Medulla oblongata (tissue), 1 donor: ENCODE measurements around the gene GSG1L.

Experiments
- DNase-seq: peaks from one replicate; pipeline ENCODE4 v3.0.0-alpha.2; 2015; ENCODE audit errors: extremely low spot score

Gene GSG1L

DNA sequence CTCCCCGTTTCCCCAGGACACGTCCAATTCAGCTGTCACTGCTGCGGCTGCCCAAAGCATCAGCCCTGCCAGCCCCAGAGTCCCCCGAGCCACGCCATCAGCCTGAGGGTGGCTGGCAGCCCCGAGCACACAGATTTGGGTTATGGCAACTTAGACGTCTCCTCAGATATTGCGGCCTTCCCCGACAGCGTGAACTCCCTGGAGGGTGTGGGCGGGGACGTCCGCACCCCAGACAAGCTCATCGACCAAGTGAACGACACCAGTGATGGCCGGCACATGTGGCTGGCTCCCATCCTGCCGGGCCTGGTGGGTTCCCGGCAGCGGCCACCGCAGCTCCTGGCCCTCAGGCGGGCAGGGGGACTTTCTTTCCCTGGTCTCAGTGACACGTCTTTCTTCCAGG lies 288.7 kb downstream of the GSG1L start:
- DNase-seq: no peak

DNA sequence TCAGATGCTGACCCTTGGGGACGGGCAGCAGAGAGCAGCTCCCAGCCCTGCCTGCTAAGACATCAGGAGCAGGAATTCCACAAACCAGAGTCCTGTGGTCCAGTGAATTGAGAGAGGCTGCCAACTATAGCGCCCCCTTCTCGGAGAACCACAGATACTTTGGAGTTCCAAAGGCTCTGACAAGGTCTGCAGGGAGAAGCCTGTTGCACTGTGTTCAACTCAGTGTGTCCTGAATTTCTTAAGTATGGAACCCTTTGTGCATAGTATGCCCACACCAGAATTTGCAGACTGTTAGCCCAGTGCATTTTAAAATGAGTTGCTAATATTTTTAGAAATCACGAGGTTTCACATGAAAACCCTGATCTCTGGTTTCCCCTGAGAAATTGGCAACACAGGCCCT lies 290.2 kb downstream of the GSG1L start:
- no peak for DNase-seq

DNA sequence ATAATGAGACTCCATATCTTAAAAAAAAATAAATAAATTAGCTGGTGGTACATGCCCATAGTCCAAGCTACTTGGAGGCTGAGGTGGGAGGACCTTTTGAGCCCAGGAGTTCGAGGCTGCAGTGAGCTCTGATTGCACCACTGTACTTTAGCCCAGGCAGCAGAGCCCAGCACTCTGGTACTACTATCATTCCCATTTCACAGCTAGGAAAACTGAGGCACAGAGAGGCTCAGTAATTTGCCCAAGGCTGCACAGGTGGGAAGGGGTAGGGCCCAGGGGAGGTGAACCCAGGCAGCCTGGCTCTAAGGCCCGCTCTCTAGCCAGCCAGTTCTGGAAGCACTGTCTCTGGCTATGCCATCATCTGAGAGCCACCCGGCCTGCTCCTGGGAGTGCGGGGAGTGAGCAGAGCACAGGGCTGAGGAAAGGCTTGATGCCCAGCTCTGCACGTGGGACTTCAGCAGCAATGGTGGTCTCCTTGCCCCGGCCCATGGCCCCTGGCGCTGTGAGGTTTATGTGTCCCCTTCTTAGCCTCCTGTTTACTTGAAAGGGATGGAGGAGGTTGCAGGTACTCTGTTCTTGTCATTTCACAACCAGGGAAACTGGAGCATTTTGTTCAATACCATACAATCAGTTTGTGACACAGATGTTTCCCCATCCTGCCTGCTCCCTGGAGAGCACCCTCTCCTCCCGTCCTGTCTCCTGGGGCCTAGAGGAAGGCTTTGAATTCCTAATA lies 291.3 kb downstream of the GSG1L start:
- no peak for DNase-seq

DNA sequence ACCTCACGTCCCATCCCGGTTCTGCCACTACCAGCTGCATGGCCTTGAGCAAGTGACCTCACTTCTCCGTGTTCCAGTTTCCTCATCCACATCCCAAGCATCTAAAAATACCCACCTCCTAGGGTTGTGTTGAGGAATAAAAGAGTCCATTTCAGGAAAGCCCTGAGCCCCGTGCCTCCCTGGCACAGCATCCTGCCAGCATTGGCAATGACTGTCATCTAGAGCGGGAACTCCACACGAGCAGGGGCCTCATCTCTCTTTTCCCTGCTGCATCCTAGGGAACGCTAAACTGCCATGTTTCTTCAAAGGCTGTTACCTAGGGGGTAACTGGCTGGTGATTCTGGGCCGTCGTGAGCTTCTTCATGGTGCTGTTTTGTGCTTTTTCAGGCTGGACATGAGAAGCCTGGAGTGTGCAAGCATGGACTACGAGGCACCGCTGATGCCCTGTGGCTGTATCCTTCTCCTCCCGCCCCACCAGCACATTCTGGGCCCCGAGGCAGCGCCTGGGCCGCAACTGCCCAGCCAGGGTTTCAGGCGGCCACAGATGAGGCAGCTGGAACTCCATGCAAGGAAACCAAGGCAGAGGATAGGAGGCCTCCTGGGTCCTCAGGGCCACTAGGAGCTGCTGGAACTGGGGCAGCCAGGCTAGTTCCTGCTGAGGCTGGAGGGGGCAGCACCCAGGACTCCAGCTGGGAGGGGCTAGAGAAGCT lies 292.2 kb downstream of the GSG1L start:
- no peak for DNase-seq

DNA sequence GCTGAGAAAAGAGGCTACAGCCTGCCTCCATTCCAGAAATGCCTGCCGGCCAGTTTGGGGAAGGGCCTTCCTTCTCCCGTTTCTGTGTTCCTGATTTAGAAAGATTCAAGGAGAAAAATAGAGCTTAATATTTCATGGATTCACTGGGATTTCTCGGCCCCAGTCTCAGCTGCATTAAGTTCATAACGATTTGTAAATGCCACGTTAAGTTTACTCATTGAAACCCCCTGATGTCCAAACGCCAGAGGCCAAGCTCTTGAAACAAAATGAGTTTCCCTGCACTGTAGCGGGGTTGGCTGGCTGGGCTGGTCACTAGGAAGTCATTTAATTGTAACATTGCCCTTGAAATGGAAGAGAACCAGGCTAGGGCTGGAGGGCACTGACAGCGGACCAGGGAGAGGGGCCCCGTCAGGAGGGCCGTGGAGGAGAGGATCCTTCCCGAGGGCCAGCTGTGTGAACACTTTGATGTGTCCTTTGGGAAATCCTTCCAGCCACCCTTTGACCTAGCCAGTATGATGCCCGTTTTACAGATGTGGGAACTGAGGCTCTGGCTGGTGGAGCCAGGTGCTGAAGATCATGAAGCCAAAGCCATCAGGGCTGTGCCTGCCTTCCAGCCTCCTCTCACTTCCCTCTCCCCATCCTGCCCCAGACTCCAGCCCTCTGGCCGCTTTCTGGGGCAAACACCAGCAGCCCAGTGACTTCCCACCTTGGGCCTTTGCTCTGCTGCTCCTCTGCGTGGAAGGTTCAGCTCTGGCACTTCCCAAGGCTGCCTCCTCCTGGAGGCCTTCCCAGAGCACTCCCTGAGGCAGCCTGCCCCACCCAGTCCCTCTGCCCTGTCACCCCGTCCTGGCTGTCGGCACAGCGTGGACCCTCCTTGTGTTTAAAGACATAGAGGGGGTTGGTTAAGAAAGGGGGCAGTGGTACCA lies 293.0 kb downstream of the GSG1L start:
- DNase-seq: no peak

DNA sequence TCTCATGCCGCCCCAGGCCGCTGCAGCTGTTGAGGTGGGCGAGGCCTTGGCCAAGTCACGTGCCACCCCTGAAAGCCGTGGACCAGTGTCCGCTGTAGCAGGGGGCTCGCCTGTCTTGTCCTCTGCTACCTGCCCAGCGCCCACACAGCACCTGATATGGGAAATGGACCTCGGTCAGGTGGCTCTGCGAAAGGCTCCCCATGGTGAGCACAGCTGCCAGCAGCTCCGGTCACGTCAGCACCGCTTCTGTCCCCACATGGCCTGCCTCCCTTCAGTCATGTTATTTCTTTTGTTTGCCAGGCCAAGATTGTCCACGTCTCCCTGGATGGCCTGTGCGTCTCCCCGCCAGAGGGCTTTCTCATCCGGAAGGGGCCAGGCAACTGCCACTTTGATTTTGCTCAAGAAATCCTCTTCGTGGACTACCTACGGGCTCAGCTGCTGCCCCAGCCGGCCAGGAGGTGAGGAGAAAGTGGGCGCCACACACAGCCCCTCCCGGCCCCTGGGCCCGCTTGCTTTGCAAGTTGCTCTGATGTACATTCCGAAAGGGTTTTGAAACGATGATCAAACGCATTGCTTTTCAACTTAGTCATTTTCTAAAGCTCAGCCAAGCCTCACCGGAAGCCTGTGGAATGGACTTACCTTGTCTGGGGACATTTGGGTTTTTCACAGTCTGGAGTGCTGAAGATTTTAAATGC lies 293.8 kb downstream of the GSG1L start:
- DNase-seq: no peak

DNA sequence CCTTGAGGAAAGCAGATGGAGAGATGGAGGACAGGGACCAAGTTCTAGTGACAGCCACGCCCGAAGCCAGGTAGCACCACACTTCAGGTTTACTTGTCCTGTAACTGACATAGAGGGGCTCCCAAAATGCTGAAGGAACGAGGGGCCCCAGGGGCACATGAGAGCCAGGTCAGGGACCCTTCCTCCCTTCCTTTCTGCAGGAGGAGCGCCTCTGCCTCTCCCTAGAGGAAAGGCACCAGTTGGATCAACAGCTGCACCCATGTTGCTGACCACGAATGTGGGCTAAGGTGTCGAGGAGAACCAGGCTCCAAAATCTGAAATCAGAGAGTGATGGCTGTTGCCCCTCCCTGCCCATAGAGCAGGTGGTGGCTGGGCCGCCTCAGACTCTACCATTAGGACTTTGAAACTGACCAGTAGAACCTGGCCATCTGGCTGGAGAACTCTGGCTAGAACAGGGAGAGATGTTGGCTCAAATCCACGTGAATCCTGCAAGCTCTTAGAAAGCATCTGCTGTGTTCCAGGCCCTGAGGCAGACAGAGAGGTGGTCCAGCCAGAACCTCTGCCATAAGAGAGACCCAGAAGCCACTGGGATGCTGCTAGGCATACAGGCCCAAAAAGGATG lies 294.8 kb downstream of the GSG1L start:
- DNase-seq: no peak

DNA sequence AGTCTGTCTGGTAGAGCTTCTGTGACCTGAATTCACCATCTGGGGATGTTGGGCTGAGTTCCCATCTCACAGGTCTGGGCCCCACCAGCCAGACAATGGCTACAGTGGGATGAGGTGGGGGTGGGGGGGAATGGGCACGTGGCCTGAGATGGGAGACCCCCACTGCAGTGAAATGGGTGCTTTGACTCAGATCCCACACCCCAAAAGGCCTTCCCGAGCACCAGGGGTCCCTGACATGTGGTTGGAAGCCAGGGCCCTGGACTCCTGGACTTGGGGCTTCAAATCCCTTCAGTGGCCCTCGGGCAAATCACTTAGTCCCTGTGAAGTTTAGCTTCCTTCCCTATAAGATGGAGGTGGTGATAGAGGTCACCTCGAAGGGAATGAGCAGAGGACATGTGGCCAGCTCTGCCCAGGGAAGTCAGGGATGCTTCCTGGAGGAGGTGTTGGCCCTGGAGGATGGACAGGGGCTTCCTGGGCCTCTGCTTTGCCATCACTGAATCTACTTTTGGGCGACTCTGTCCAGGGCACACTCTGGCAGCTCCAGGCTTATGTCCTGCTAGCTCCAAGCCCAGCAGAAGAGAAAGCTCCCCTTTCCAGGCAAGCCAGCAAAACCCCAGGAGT lies 295.4 kb downstream of the GSG1L start:
- DNase-seq: no peak

DNA sequence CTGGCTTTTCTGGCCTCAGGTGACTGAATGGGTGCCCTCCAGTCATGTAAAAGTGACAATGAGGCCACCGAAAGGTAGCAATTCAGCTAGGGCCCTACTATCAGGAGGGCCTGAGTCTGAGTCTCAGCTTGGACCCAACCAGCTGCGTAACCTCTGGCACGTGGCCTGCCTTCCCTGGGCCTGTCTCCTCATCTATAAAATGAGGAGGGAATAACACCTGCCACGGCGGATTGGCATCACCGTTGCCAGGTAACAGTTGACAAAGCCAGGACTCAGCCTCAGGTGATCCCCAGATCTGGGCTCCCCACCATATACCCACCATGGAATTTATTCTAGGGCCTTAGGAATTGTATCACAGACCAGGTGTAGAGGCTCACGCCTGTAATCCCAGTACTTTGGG lies 296.4 kb downstream of the GSG1L start:
- DNase-seq: no peak

DNA sequence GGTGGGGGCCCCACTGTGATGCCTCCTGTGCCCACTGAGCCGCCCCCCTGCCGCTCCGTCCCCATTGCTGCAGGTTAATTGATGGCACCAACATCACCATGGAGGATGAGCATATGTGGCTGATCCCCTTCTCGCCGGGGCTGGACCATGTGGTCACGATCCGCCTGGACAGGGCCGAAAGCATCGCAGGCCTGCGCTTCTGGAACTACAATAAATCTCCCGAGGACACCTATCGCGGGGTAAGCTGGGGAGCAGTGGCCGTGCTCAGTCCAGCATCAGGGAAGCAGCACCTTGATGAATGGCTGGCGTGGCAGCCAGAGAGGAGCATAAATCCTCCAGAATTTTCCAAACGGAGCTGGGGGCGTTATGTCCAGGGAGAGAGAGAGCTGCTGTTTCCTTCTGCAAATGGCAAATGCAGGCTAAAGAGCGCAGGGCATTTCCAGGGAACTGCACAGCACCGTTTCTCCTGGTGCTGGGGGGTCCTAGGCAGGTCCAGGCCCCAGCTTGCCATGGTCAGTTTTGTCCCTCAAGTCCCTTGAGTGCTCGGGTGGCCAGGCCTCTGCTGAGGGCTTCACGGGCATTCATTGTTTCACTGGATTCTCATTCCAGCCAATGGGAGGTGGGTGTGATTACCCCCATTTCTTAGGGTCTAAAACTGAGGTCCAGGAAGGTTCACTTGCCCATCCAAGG lies 297.1 kb downstream of the GSG1L start:
- no peak for DNase-seq

DNA sequence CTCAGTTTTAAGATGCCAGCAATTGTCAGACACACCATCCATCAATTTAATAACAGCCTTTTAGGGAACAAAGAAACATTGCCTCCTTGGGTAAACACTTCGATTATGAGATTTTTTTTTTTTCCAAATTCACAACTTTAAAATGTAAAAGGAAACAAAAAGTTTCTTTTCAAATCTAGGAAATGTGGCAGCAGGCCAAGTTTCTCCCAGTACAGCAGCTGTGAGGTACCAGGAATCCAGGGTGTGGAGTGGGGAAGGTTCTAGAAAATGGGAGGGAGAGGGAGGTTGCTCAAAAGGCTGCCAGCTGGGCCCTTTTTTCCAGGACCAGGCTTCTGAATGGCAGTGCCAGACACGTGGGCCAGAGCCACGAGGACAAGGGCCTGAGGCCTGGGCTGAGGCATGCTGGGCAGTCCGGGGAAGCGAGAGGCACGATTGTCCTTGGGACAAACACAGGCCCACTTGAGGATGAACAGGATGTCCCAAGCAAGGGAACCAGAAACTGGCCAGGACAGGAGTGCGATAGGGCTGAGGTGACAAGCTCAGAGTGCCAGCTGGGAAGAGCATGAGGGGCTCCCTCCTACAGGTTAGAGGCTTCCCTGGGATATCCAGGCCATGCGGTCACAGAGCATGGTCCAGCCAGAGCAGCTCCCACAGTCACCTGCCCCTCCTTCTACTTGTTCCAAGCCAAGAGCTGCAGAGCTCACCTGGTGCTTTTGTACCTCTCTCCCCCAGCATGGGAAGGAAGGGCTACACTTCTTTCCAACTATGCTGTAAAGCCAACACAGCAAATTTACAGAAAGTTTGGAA lies 298.4 kb downstream of the GSG1L start:
- DNase-seq: no peak

DNA sequence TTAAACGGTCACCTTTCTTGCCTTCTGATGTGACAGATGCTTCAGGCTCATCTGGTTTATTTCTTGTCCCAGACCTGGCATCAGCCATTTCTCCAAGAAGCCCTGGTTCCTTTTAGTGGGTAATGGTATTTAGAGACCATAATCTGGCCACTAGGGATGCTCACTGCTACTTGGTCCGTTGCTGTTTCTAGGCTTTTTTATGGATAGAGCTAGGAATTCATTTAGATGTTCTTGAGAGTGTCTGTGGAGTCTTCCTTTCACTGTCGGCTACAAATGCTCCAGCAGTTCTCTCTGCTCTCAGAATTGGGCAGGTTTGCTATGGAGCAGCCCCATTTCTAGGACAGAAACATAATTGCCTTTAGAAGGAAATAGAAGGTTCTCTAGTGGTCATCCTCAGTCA lies 299.1 kb downstream of the GSG1L start:
- no peak for DNase-seq

DNA sequence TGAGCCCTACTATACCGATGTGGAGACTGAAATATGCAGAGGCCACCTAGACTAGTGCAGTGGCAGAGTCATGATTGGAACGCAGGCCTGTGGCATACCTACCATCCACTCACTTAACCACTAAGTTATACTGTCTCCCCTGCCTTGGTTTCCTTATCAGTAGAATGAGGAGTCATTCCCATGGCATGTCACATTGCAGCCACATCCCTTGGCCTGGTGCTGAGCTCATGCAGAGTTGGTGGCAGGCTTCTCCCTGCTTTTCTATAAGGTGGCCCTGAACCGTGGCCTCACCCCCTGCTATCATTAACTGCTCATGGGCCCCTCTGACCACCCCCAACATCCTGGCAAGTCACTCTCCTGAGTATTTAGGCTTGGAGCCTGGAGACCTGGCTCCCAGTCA lies 301.1 kb downstream of the GSG1L start:
- no peak for DNase-seq

DNA sequence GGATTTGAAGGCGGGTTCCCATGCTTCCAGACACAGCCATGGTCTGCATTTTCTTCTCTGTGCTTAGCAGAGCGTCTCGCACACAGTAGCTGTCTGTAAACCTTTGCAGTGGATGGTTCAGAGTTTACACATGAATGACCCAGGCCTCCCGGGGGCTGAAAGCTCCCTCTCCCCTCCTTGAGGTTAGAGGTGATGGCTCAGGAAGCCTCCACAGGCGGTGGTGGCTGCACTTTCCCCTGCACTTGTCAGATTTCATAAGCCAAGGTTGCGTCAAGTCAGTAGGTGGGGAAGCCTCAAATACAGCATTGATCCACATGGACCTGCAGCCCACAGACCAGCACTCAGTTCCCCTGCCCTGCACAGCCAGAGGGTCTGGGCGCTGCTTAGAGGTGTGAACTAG lies 301.7 kb downstream of the GSG1L start:
- DNase-seq: no peak

DNA sequence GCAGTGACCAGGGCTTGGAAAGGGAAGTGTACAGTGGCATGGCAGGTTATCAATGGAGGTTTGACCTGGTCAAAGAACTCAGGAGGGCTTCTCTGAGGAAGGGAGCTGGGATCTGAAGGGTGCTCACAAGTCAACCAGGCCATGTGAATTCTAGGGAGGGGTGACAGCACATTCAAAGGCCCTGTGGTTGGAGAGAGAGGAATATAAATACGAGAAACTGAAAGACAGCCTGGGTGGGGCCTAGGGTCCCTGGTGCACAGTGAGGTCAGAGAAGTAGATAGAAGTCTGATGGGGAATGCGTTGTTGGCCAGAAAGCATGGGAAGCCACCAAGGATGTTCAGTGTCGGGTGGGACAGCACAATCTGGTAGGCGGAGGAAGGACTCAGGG lies 302.7 kb downstream of the GSG1L start:
- no peak for DNase-seq

DNA sequence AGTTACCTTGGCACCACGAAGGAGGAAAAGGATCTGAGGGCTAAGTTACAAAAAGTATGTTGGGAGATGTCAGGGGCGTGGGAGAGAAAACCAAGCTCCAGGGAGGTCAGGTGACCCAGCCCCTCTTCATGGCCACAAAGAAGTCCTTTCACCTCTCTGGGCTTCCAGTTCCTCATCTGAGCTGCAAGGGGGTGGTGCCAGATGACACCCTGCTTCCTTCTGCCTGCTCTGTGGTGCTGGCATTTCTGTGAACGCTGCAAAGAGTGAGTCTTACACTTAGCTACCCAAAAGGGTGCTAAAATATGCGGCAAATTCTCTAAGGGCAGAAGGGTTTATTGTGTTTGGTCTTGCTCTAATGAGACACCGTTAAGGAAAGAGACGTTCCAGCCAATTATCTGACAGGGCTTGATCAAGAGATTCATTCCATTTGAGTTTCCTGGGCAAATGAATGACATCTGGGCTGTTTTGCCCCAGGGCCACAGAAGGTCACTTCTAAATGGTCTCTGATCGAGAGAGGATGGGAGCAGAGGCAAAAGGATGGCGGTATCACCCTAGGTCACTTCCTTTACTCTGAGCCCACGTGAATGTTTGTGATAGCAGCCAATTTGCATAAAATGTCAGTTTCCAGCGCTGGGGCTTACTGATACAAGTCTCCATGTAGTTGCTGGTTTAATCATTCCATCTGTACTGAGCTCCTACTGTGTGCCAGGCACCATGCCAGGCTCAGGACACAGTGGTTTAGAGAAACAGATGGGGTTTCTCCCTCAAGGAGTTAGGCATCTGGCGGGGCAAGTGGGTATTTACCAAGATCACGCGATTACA lies 303.3 kb downstream of the GSG1L start:
- DNase-seq: peak; percentile 79

DNA sequence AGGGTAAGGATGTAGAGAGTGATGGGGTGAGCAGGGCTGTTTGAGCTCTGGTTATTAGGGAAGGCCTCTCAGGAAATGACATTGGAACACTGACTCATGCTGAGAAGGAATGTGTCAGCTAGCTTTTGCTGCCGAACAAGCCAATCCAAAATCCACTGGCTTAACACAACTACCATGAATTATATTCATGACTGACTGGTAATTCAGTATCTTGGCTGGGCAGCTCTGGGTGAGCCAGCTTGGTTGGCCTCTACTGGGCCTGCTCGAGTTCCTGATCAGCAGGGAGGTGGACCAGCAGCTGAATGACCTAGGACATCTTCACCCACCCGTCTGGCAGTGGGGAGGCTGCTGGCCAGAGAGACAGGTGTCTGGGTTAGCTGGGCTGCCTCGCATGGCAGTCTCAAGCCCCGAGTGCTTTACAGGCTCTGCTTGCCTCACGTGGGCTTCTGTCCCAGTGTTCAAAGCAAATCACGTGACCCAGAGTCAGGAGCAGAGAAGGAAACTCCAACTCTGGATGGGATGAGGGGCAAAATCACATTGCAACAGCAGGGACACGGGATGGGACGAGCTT lies 304.1 kb downstream of the GSG1L start:
- DNase-seq: no peak

DNA sequence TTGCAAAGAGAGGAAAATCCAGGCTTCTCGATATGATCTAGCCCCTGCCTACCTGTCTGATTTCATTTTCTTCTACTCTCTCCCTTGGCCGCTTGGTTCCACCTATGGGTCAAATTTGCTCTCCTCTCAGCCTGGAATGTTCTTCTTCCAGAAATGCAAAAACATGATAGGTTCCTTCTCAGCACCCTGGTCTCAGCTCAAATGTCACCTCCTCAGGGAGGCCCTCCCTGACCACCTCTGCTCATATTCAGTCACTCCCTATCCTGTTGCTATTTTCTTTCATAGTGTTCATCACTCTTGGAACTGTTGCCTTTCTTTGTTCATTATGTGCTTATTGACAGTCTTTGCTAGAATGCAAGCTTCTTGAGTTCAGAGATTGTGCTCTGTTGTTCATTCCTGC lies 305.0 kb downstream of the GSG1L start:
- DNase-seq: no peak
